ENCODE measurements around the gene ADAM12. TPM values are rescaled to one million over a fixed set of nuclear protein-coding genes. Genes with fewer than 3 reads are reported as not detected.

Gene ADAM12
- total RNA-seq, 1 experiment from 2014 or later: 16.8 TPM

GRCh38 chr10:126022841-126023240 is 365.4 kb downstream of the ADAM12 start:
- BruUV-seq (replicated peaks): no TSS peak
- H3K4me3 ChIP-seq: no peak overlapping the region
- TF ChIP-seq CTCF (conservative IDR thresholded peaks at IDR 0.05) (no peak), EZH2 (IDR thresholded peaks at IDR 0.05; ENCODE audit: low read depth) (no peak)
- no peaks in the 10 kb centered on the region for H3F3A ChIP-seq (ENCODE audit: insufficient read depth, low read depth)
- no peak overlapping the region for H3K4me2 ChIP-seq
- ChIA-PET POLR2A (ENCODE audit: unreplicated experiment) (no interaction called here), CTCF (no interaction called here)
- DNase-seq: no peak
- no peaks in the 10 kb centered on the region for H4K20me1 ChIP-seq (ENCODE audit: insufficient read depth)
- H3K27me3 ChIP-seq (ENCODE audit: insufficient read depth, low read depth): no peaks in the 10 kb centered on the region
- no peak overlapping the region for H3K27ac ChIP-seq
- no peak overlapping the region for H2AFZ ChIP-seq
- no peaks in the 10 kb centered on the region for H3K79me2 ChIP-seq (ENCODE audit: low read depth)
- intact Hi-C loops (cut with micrococcal nuclease; ENCODE audit: unreplicated experiment): no loop called here
- H3K9me2 ChIP-seq (ENCODE audit: insufficient read depth): no peaks in the 10 kb centered on the region
- no peaks in the 10 kb centered on the region for H3K36me3 ChIP-seq (ENCODE audit: low read depth)
- H3K9me3 ChIP-seq (ENCODE audit: insufficient read depth, low read depth): peaks cover 3% of the 10 kb centered on the region; the same call in 1 of the 2 replicates
- H3K4me1 ChIP-seq (replicated peaks; ENCODE audit: insufficient read depth): no peaks in the 10 kb centered on the region

DNA sequence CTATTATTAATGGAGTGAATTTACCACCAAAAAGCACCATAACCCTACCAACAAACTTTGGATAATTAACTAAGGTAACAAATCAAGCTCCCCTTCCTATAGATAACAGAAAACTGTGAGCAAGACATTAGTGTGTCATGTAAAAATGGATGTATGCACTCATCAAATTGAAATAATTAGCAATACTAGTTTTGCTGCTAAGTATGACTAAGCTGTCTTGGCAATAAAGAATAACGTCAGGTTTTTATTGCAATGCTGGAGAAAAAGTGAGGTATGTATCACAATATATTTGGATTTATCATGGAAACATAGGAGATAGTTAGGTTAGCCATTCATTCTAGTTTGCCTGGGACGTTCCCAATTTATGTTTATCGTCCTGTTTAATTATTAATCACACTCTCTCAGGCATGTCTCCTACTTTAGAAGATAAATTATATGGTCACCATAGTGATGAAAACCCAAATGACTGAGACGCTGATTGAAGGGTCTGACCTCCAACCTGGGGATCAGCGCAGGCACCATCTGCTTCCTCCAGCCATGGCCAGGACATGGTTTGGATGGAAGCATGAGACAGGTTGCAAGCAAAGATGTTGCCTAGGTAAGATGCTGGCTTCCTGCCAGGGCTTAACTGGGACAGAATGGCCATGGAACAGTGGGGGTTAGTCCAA is 366.3 kb downstream of the ADAM12 start:
- Histone ChIP-seq H3K79me2 (ENCODE audit: low read depth) (no peaks in the 10 kb centered on the region), H3K4me2 (no peak overlapping the region), H2AFZ (no peak overlapping the region), H3F3A (ENCODE audit: insufficient read depth, low read depth) (no peaks in the 10 kb centered on the region), H3K27ac (no peak overlapping the region), H3K36me3 (ENCODE audit: low read depth) (no peaks in the 10 kb centered on the region), H3K27me3 (ENCODE audit: insufficient read depth, low read depth) (no peaks in the 10 kb centered on the region), H3K9me2 (ENCODE audit: insufficient read depth) (no peaks in the 10 kb centered on the region), H3K4me1 (replicated peaks; ENCODE audit: insufficient read depth) (no peaks in the 10 kb centered on the region), H3K4me3 (no peak overlapping the region), H3K9me3 (ENCODE audit: insufficient read depth, low read depth) (no peaks in the 10 kb centered on the region; the same call in 1 of the 2 replicates), H4K20me1 (ENCODE audit: insufficient read depth) (no peaks in the 10 kb centered on the region)
- POLR2A ChIA-PET (ENCODE audit: unreplicated experiment): no interaction called here
- DNase-seq: no peak
- intact Hi-C loops (cut with micrococcal nuclease; ENCODE audit: unreplicated experiment): no loop called here
- BruUV-seq (replicated peaks): no TSS peak
- TF ChIP-seq EZH2 (IDR thresholded peaks at IDR 0.05; ENCODE audit: low read depth) (no peak), CTCF (conservative IDR thresholded peaks at IDR 0.05) (no peak)
- CTCF ChIA-PET: no interaction called here

DNA sequence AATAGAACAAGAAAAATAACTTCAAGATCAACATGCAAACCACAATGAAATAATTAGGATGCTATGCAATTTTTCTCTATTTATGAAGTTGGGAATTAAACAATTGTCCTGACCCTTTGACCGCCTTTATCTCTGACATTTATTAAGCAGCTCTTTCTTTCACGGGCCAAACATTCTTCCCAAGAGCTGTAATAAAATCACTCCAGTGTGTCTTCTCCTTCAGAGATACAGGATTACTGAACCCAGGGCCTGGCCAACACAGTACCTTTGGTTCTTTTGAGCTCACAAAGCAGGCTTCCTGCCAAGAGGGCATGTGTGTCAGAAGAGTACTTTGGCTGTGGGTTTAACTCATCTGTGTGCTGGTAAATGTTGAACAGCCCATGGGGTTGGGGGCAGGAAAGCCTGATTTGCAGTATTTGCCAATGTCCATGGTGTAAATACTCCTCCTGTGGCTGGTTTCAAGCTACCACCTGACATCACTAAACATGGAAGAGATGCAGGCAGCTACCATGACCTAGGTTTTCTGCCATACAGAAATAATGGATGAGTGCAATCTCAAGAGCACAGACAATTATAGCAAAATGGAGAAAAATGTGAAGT is 370.2 kb downstream of the ADAM12 start:
- TF ChIP-seq CTCF (conservative IDR thresholded peaks at IDR 0.05): no peak
- no peak for TF ChIP-seq EZH2 (IDR thresholded peaks at IDR 0.05; ENCODE audit: low read depth)
- ChIA-PET POLR2A (ENCODE audit: unreplicated experiment) (no interaction called here), CTCF (no interaction called here)
- Histone ChIP-seq H3K9me2 (ENCODE audit: insufficient read depth) (no peaks in the 10 kb centered on the region), H3K9me3 (ENCODE audit: insufficient read depth, low read depth) (no peaks in the 10 kb centered on the region), H4K20me1 (ENCODE audit: insufficient read depth) (no peaks in the 10 kb centered on the region), H3K36me3 (ENCODE audit: low read depth) (no peaks in the 10 kb centered on the region), H3K79me2 (ENCODE audit: low read depth) (no peaks in the 10 kb centered on the region), H3K4me2 (no peak overlapping the region), H3K27ac (no peak overlapping the region), H3K27me3 (ENCODE audit: insufficient read depth, low read depth) (no peaks in the 10 kb centered on the region), H3K4me3 (no peak overlapping the region), H3K4me1 (replicated peaks; ENCODE audit: insufficient read depth) (peaks cover 9% of the 10 kb centered on the region), H3F3A (ENCODE audit: insufficient read depth, low read depth) (no peaks in the 10 kb centered on the region), H2AFZ (no peak overlapping the region)
- BruUV-seq (replicated peaks): no TSS peak
- no peak for DNase-seq
- intact Hi-C loops (cut with micrococcal nuclease; ENCODE audit: unreplicated experiment): no loop called here
